ENCODE measurements around the gene UGT1A3.

UGT1A3 gene

GRCh38 chr2:233791151-233791882 is 62.5 kb downstream of the UGT1A3 start:
- Histone ChIP-seq H3K27me3 (ENCODE audit: insufficient read depth, poor library complexity, severe bottlenecking) (no peaks in the 10 kb centered on the region), H3K27ac (replicated peaks) (no peak overlapping the region), H3K4me3 (replicated peaks; ENCODE audit: insufficient read depth, low read length) (no peak overlapping the region)
- no peak for DNase-seq (ENCODE audit: low read depth in 1 of 2, low spot score in 1 of 2)
- TF ChIP-seq REST (IDR thresholded peaks at IDR 0.05; ENCODE audit: insufficient replicate concordance, low read depth) (no peak), CTCF (IDR thresholded peaks at IDR 0.05; ENCODE audit: insufficient read depth, low read length) (no peak), POLR2AphosphoS5 (IDR thresholded peaks at IDR 0.05; ENCODE audit: low read depth) (no peak), GABPA (IDR thresholded peaks at IDR 0.05; ENCODE audit: low read depth) (no peak), SPI1 (IDR thresholded peaks at IDR 0.05; ENCODE audit: borderline replicate concordance, low read depth) (no peak)

- Histone ChIP-seq H3K4me3 (replicated peaks; ENCODE audit: insufficient read depth, low read length) (no peak overlapping the region), H3K27ac (replicated peaks) (no peak overlapping the region), H3K27me3 (ENCODE audit: insufficient read depth, poor library complexity, severe bottlenecking) (no peaks in the 10 kb centered on the region)
- DNase-seq (ENCODE audit: low read depth in 1 of 2, low spot score in 1 of 2) = no peak
- TF ChIP-seq SPI1 (IDR thresholded peaks at IDR 0.05; ENCODE audit: borderline replicate concordance, low read depth) (no peak), CTCF (IDR thresholded peaks at IDR 0.05; ENCODE audit: insufficient read depth, low read length) (no peak), REST (IDR thresholded peaks at IDR 0.05; ENCODE audit: insufficient replicate concordance, low read depth) (no peak), POLR2AphosphoS5 (IDR thresholded peaks at IDR 0.05; ENCODE audit: low read depth) (no peak), GABPA (IDR thresholded peaks at IDR 0.05; ENCODE audit: low read depth) (no peak)
Observed at GRCh38 chr2:233791883-233792329, 63.1 kb downstream of the UGT1A3 start.

GRCh38 chr2:233792720-233793119 is 63.9 kb downstream of the UGT1A3 start:
- no peak overlapping the region for H3K4me3 ChIP-seq (replicated peaks; ENCODE audit: insufficient read depth, low read length)
- no peak for TF ChIP-seq GABPA (IDR thresholded peaks at IDR 0.05; ENCODE audit: low read depth)
- DNase-seq (ENCODE audit: low read depth in 1 of 2, low spot score in 1 of 2) = no peak
- H3K27ac ChIP-seq (replicated peaks) = no peak overlapping the region
- no peaks in the 10 kb centered on the region for H3K27me3 ChIP-seq (ENCODE audit: insufficient read depth, poor library complexity, severe bottlenecking)

GRCh38 chr2:233793465-233794127 is 64.8 kb downstream of the UGT1A3 start:
- DNase-seq (ENCODE audit: low read depth in 1 of 2, low spot score in 1 of 2) = no peak
- TF ChIP-seq SPI1 (IDR thresholded peaks at IDR 0.05; ENCODE audit: borderline replicate concordance, low read depth) (no peak), POLR2AphosphoS5 (IDR thresholded peaks at IDR 0.05; ENCODE audit: low read depth) (no peak), GABPA (IDR thresholded peaks at IDR 0.05; ENCODE audit: low read depth) (no peak), REST (IDR thresholded peaks at IDR 0.05; ENCODE audit: insufficient replicate concordance, low read depth) (no peak), CTCF (IDR thresholded peaks at IDR 0.05; ENCODE audit: insufficient read depth, low read length) (no peak)
- Histone ChIP-seq H3K4me3 (replicated peaks; ENCODE audit: insufficient read depth, low read length) (no peak overlapping the region), H3K27ac (replicated peaks) (no peak overlapping the region), H3K27me3 (ENCODE audit: insufficient read depth, poor library complexity, severe bottlenecking) (no peaks in the 10 kb centered on the region)
